Measurements from ENCODE around the gene CNR1.

Gene CNR1

GRCh38 chr6:88143421-88144157, 22.6 kb downstream of the CNR1 start:
- no peak for DNase-seq

GRCh38 chr6:88142297-88142668, 23.9 kb downstream of the CNR1 start:
- no peak for DNase-seq

GRCh38 chr6:88141561-88142296, 24.4 kb downstream of the CNR1 start:
- DNase-seq, result no peak

- no peak for DNase-seq
Observed at GRCh38 chr6:88137915-88138314, 28.2 kb downstream of the CNR1 start.

- DNase-seq, result no peak
Observed at GRCh38 chr6:88135578-88136114, 30.5 kb downstream of the CNR1 start.

GRCh38 chr6:88134575-88134974, 31.6 kb downstream of the CNR1 start:
- DNase-seq, result no peak

GRCh38 chr6:88133718-88134117, 32.4 kb downstream of the CNR1 start:
- DNase-seq, result no peak

GRCh38 chr6:88124925-88125557, 41.1 kb downstream of the CNR1 start:
- no peak for DNase-seq

- DNase-seq, result no peak
Observed at GRCh38 chr6:88120635-88121034, 45.5 kb downstream of the CNR1 start.

- no peak for DNase-seq
Observed at GRCh38 chr6:88119769-88120168, 46.4 kb downstream of the CNR1 start.

- DNase-seq, result no peak
Observed at GRCh38 chr6:88116276-88116675, 49.9 kb downstream of the CNR1 start.

- no peak for DNase-seq
Observed at GRCh38 chr6:88115307-88115706, 50.8 kb downstream of the CNR1 start.

- DNase-seq, result no peak
Observed at GRCh38 chr6:88114838-88115237, 51.3 kb downstream of the CNR1 start.

- no peak for DNase-seq
Observed at GRCh38 chr6:88111991-88112390, 54.2 kb downstream of the CNR1 start.

- no peak for DNase-seq
Observed at GRCh38 chr6:88107241-88107640, 58.9 kb downstream of the CNR1 start.

- no peak for DNase-seq
Observed at GRCh38 chr6:88105741-88106340, 60.3 kb downstream of the CNR1 start.
